ENCODE data around the gene SLC35D3. TPM values are rescaled to one million over a fixed set of nuclear protein-coding genes. Genes with fewer than 3 reads are reported as not detected.
"Not testable (repeated sequence)": the region's sequence is repeated elsewhere in the genome, so short reads cannot be mapped to it uniquely, and the experiment has no call there.

Gene SLC35D3
- polyA plus RNA-seq, 12 donors = 0.10 to 0.16 (median 0.12) TPM; not detected in 7

DNA sequence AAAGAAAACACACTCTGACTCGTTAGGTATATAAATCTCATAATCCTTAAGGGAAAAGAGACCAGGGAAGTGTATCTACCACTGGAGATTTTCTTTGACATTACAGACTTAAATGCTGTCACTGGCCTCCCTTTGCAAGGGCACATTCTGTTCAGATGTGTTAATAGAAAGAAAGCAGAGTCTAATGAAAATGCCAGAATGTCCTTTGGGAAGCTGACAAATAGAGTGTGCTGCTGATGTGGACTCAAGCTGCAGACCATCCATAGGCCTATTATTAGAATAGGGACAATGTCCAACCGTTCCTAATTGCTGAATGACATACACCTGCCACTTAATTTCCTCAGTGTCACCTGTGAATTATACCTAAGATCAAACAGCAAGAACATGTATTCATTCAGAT is 41.2 kb downstream of the SLC35D3 start:
- DNase-seq = no peak

DNA sequence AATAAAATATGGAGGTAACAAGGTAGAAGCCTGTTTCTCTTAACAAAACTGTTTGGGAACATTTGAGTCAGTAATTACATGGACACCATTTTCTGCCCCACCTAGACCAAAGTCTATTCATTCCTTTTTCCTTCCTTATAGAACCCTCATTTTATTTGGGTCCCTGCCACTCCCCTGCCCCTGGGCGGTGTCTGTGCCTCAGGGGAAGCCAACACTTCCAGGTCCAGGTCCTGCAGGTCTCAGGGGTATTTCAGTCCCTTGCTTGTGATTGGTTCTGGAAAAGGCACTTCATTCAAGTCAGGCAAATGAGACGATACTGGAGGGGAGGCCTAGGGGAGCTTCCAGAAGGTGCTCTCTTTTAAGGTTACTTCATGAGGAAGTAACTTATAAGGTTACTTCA is 42.3 kb downstream of the SLC35D3 start:
- no peak for DNase-seq

DNA sequence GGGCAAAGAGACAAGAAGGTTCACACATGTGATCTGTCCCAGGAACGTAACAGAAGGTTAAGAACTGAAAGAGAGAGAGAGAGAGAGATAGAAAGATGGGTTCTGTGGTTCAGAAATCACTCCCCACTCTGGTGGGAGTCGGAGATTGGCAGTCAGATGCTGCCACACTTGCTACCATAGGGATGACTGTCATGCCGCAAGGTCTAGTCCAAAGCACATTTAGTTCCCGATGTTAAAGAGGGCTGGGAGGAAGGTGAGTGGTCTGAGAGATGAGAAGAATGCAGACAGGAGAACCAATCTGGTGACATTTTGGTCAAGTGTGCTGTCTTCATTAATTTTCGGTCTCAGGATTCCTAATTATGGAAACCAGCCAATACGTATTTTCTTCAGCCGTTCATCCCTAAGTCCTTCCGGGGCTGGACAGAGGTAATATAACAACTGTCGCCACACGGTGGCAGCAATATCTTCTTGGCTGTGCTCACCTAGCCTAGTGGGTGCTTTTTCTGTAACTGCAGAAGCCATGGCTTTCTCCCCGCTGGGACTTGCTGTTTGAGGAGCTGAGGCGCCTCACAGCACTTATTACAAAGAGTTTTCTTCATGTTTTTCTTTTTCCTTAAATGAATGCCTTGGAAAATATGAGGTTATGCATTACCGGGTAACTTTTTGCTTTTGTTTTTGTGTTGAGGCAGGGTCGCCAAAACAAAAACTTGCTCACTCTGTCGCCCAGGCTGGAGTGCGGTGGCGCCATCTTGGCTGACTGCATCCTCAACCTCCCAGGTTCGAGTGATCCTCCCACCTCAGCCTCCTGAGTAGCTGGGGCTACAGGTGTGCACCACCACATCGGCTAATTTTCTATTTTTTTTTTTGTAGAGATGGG is 46.0 kb downstream of the SLC35D3 start:
- peak; percentile 57 for DNase-seq

DNA sequence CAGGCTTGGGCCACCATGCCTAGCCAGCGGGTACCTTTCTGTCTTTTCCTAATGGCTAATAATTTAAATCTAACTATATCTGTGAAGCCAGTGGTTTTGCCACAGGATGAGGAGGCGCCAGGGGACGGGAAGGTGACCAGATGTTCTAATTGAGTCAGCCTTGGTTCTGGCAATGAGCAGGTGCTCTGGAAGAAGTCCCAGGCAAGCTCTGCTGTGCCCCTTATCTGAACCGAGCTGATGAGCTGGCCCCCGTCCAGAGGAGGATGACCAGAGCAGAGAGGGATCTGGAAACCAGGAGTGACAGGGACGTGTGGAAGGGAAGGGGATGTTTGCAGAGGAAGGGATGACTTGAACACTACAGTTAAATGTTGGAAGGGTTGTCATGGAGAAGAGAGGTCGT is 46.7 kb downstream of the SLC35D3 start:
- DNase-seq = no peak

DNA sequence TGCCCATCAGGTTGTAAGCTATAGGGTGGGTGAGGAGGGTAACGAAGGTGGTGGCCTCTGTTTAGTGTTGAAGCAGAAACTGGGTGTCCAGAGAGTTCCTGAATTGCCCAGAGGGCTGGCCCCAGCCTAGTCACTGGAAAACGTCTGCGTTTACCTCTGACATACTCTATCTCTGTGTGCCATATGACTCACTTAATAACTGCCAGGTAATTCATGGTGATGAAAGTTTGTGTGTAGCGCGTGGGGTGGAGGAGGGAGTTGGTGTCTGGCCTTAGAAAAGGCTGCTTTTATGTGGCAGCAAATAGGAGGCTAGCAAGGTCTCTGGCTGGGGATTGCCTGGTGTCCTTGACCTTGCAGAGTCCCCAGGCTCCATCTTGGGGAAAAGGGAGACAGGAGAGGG is 47.3 kb downstream of the SLC35D3 start:
- no peak for DNase-seq

DNA sequence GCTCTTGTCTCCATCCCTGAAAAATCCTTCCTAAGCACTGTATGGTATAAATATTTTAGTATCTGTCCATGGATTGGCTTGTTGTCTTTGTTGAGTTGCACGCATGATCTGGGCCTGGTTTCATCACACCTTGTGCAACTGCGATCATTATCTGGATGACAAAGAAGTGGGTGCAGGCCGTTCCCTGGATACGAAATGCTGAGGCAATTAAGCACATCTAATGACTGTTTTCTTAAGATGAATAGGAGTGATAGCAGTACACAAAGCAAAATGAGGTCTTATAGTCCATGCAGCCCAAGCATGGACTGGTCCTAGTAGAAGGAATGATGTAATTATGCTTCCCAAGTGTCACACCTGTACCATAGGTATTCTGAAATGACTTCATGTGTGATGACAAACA is 47.8 kb downstream of the SLC35D3 start:
- no peak for DNase-seq

DNA sequence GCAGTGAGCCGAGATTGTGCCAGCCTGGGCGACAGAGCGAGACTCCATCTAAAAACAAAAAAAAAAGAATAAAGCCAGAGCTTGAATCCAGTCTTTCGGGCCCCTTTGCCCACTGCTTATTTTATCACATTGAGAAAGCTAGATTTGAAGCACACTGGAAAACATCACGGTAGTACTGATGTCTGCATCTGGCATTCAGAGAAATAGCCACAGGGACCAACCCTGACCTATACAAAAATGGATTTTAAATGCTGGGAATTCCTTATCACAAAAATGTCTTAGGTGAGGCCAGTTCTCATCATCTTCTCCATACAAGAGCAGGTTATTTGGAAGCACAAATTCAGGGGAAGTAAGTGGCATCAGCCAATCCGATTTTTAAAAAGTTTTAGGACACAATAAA is 49.5 kb downstream of the SLC35D3 start:
- DNase-seq = no peak

DNA sequence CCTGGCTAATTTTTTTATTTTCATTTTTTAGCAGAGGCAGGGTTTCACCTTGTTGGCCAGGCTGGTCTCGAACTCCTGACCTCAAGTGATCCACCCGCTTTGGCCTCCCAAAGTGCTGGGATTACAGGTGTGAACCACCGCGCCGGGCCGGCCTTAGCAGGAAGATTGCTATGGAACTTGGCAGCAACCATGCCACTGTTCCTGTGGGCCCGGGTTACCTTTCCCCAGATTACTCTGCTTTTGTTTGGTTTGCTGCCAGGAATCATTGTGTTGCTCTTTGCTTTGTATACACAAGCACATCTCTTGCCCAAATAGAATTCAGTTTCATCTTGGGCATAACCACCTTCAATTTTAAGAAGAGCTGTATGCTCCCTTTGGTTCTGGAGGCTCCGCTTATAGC is 51.7 kb downstream of the SLC35D3 start:
- DNase-seq = not testable (repeated sequence)

Other genes with a start within 250 kb of the SLC35D3 start
- 1 to 10 TPM in 11 of 12 donors, not detected in 1; 1.9 to 6.4 (median 2.3) TPM for gene MAP3K5, start 129.8 kb upstream of the SLC35D3 start, polyA plus RNA-seq (ENCODE audit: insufficient read length in 12 of 12)
- 10 to 100 TPM in 1 of 12 donors, 1 to 10 TPM in 10, not detected in 1; 5.8 to 10.0 (median 8.9) TPM for gene PEX7, start 99.7 kb upstream of the SLC35D3 start, polyA plus RNA-seq (ENCODE audit: insufficient read length in 12 of 12)
- gene IL20RA, start 122.7 kb downstream of the SLC35D3 start, polyA plus RNA-seq (ENCODE audit: insufficient read length in 12 of 12) = 10 to 100 TPM in 10 of 12 donors, 1 to 10 TPM in 1, not detected in 1; 8.1 to 35.8 (median 31.0) TPM

All from muscle of arm (tissue), 12 donors.